H54 (cell line): ENCODE results near the gene C4B.
"Not testable (repeated sequence)": the region's sequence is repeated elsewhere in the genome, so short reads cannot be mapped to it uniquely, and the experiment has no call there.

ENCODE experiments used
- DNase-seq: peaks from one replicate; pipeline ENCODE4 v3.0.0; 2011; ENCODE audit warnings: low spot score, mixed read lengths; ENCODE audit not compliant: insufficient read length
- FAIRE-seq: peaks from 3 replicates; lab custom pipeline; 2011; peaks lifted over from hg19 to GRCh38; lab: Jason Lieb, UNC
- POLR2A ChIP-seq: IDR thresholded peaks from 2 replicates; pipeline ENCODE4 v1.6.1; 2011; ENCODE audit warnings: low read depth, mild to moderate bottlenecking, low read length

C4B gene

GRCh38 chr6:32043589-32044380 is 29.2 kb downstream of the C4B start:
- FAIRE-seq: not testable (repeated sequence)

DNA sequence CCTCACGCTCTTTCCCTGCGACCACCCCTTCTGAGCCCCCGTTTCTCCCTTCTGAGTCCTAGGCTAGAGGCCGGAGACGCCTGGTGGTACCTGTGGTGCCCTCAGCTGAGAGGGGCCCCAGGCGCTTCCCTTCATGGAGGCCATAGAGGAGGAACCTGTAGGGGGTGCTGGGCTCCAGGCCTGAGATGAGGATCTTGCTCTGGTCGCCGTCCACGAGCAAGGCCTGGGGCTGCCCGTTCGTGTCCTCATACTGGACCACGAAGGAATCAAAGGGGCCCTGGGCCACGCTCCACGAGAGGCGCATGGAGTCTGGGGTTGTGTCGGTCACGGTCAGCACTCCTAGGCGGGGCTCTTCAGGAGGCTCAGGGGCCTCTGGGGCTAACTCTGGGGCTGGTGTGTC is 30.3 kb downstream of the C4B start:
- not testable (repeated sequence) for DNase-seq, FAIRE-seq

More at GRCh38 chr6:32043589-32044380, 29.2 kb downstream of the C4B start:
- not testable (repeated sequence) for DNase-seq

DNA sequence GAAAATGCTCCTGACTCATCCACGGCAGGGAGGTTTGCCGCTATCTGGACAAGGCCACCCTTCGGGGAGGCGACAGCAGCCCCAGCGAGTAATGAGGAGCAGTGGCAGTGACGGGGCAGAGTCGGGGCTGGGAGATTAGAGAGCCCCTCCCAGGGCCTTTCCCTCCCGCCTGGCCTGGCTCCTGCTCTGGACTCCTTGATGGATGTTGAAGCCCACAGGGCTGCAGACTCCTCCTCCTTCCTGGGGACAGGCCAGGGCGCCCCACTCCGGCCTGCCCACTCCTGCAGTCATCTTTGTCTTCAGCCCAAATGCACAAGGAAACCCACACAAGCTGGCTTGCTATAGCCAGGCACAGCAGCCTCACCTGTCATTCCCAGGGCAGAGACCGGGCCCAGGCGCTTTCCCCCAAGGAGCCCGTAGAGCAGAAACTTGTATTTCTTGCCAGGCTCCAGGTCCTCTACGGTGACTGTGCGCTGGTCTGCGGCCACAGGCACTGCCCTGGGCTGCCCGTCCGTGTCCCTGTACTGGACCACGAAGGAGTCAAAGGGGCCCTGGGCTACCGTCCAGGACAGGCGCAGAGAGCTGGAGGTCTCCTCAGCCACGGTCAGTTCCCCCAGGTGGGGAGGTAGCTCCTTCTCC is 31.3 kb downstream of the C4B start:
- DNase-seq (no peak), FAIRE-seq (no peak)
- no peak for TF ChIP-seq POLR2A

DNA sequence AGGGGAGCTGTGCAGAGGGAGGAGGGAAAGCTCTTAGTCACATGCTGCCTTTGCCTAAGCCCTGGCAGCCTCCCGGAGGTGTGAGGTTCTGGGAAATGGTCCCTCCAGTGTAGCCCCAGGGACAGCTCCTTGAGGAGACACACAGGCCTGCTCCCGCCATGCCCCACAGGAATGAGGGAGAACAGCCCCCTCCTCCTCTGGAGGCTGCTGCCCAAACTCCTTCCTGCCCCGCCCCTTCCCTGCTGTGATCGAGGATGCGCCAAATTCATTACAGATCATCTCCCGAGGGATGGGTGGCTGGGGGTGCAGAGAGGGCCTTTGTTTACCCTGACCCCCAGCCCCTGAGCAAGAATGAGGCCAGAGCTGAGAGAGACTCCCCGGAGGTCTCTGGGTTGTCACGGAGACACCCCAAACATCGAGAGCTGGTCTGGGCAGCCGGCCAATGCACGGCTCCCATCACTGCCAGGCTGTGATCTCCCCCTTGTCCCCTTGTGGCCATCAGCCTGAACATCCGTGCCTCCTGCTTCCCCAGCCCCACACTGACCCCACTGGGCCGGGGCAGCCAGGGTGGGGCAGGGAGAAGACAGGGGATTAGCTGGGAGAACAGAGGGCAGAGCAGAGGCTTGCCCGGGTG is 32.0 kb downstream of the C4B start:
- no peak for TF ChIP-seq POLR2A
- FAIRE-seq (no peak), DNase-seq (peak; percentile 35)

DNA sequence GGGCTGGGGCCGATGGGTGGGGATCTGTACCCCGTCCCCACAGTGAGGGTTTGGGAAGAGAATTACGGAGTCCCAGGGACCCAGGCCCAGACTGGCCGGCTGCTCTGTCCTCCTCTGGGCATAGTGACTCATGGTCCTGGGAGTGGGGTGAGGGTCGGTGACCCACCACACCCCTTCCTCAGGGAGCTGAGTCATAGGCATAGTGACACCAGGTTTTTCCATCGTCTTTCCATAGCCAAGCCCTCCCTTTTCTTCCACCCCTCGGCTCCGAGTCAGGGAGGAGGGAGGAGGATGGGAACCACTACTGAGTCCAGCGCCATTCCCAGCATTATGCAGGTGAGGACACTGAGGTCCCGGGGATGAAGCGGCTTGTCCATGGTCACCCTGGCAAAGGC is 32.5 kb downstream of the C4B start:
- FAIRE-seq (no peak), DNase-seq (peak; percentile 32)

GRCh38 chr6:32047539-32047854 is 32.9 kb downstream of the C4B start:
- TF ChIP-seq POLR2A: no peak
- FAIRE-seq (no peak), DNase-seq (no peak)

More for the DNA sequence above, 32.5 kb downstream of the C4B start:
- no peak for TF ChIP-seq POLR2A

GRCh38 chr6:32047855-32048766 is 33.5 kb downstream of the C4B start:
- FAIRE-seq (no peak), DNase-seq (peak; percentile 70)
- no peak for TF ChIP-seq POLR2A

- FAIRE-seq, DNase-seq: not testable (repeated sequence)
Measured at GRCh38 chr6:32049149-32049548, 34.6 kb downstream of the C4B start.

- not testable (repeated sequence) for FAIRE-seq, DNase-seq
Measured at GRCh38 chr6:32049736-32050135, 35.1 kb downstream of the C4B start.

DNA sequence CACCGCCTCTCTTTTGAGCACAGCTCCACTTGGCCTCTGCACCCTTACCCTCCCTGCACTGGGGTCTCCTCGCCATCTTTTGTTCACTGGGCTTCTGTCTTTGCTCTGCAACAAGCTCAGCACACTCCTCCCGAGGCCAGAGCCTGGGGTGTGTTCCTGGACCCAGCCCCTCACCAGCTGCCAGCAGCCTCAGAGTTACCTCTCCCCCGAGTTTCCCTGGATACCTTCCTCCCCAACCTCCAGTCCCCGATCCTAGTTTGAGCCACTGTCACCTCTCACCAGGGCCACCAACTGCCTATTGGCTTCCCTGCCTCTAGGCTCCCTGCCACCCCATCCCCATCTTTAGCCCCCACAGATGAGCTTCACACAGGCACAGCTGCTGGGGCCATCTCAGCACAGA is 36.0 kb downstream of the C4B start:
- no peak for FAIRE-seq
- no peak for TF ChIP-seq POLR2A
- no peak for DNase-seq

DNA sequence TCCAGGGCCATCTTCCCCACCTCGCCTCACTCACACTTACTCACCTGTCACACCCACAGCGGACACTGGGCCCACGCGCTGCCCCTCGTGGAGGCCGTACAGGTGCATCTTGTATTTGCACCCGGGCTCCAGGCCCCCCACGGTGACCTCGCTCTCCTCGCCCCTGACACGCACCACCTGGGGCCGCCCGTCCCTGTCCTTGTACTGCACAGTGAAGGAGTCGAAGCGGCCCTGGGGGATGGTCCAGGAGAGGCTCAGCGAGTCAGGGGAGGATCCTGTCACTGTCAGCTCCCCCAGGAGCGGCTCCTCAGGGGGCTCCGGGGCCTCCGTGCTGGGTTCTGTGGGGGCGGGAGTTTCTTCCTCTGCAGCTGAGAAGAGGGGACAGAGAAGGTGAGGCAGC is 38.0 kb downstream of the C4B start:
- DNase-seq: not testable (repeated sequence)

DNA sequence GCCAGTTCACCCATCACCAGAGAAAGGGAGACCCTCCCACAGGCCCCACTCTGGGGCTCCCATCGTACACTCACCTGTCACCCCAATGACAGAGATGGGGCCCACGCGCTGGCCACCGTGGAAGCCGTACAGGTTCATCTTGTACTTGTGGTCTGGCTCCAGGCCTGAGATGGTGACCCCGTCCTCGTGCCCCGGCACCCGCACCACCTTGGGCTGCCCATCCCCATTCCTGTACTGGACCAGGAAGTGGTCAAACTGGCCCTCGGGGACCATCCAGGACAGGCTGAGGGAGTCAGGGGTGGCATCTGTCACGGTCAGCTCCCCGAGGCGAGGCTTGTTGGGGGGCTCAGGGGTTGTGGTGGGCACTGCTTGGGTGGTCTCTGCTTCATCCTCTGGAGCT is 38.7 kb downstream of the C4B start:
- FAIRE-seq, DNase-seq: not testable (repeated sequence)

More for the DNA sequence above, 38.0 kb downstream of the C4B start:
- FAIRE-seq: not testable (repeated sequence)

- not testable (repeated sequence) for DNase-seq, FAIRE-seq
Measured at GRCh38 chr6:32055756-32056155, 41.2 kb downstream of the C4B start.

GRCh38 chr6:32056254-32056653 is 41.7 kb downstream of the C4B start:
- TF ChIP-seq POLR2A: no peak
- DNase-seq (no peak), FAIRE-seq (no peak)
